Activated T-cell treated with anti-CD3 and anti-CD28 coated beads, Interleukin-2, amount 50 U/mL, for 4 hours (primary cell): ENCODE data around the gene CCDC175. TPM values are rescaled to one million over a fixed set of nuclear protein-coding genes. Genes with fewer than 3 reads are reported as not detected.

ENCODE experiments used
- ATAC-seq, 2 donors: fragments of 200-7000 bp; cut with Tn5 transposase; one replicate each; pipeline ENCODE4 v1.10.0; 2021
- DNase-seq: peaks from one replicate; pipeline ENCODE4 v3.0.0-alpha.2; 2020
- H3K27me3 Mint-ChIP-seq: one replicate; pipeline ENCODE4 v1.8.0; 2021; ENCODE audit warnings: low read depth, mixed read lengths
- H3K36me3 Mint-ChIP-seq: one replicate; pipeline ENCODE4 v1.8.0; 2022; ENCODE audit warnings: mixed read lengths; ENCODE audit not compliant: insufficient read depth
- H3K4me1 Mint-ChIP-seq: one replicate; pipeline ENCODE4 v1.8.0; 2021; ENCODE audit warnings: low read depth, mixed read lengths
- H3K4me3 Mint-ChIP-seq: one replicate; pipeline ENCODE4 v1.8.0; 2021; ENCODE audit warnings: mild to moderate bottlenecking, moderate library complexity, mixed read lengths
- H3K9me3 Mint-ChIP-seq: one replicate; pipeline ENCODE4 v1.8.0; 2021; ENCODE audit warnings: mixed read lengths
- total RNA-seq, 3 donors: library from RNA; stranded (reverse); gene quantifications; one replicate each; pipeline ENCODE4 v1.2.1, GENCODE V29; 2021

CCDC175 gene
- total RNA-seq = not detected

DNA sequence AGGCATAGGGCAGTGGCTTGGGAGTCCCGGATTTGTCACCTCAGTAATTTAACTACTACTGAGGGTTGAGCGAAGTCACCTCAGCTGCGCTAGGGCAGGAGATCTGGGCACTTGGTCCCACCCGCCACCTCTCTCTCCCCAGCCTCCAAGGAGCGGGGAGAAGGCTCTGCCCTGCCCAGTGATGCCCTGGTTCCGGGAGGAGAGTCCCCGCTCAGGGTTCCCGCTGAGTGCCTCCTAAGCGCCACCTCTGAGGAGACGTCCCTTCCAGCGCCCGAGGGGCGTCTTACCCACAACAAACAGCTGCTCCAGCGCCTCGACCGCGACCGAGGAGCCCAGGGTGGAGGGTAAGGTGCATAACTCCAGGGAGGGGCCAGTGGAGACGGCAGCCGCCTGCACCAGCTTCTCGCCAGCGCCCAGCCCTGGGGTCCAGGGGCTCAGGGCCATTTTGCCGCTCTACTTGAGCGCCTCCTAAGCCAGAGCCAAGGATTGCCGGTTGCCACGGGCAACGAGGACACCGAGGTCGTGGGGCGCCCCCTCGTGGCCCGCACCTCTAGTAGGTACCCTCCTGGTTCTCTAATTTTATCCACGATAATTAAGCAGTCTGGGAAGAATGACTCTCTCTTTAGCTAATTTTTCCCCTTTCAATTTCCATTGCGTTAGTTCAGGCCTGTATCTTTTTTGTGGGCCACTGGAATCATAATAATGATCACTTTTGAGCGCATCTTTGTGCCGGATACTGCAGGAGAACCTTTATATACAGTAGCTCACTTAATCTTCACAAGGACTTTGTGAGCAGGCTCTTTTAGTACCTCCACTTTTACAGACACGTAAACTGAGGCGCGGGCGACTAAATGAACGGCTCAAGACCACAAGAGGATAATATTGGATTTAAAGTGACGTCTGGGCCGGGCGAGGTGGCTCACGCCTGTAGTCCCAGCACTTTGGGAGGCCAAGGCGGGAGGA lies at the start of gene CCDC175:
Gene CCDC175, minus strand, starts transcription at position 481 of the 963 bp plus-strand sequence. Its CDS starts 37 bp downstream, at position 444.
- no peaks in the 10 kb centered on the region for H3K9me3 Mint-ChIP-seq
- H3K4me3 Mint-ChIP-seq = peak within 1 kb of the TSS; percentile 73
- ATAC-seq = peak; percentile 97 to 98
- peaks cover 5% of the 10 kb centered on the region for H3K4me1 Mint-ChIP-seq
- peak; percentile 78 for DNase-seq
- peaks cover 20% of the 10 kb centered on the region for H3K27me3 Mint-ChIP-seq
- no peaks in the 10 kb centered on the region for H3K36me3 Mint-ChIP-seq

DNA sequence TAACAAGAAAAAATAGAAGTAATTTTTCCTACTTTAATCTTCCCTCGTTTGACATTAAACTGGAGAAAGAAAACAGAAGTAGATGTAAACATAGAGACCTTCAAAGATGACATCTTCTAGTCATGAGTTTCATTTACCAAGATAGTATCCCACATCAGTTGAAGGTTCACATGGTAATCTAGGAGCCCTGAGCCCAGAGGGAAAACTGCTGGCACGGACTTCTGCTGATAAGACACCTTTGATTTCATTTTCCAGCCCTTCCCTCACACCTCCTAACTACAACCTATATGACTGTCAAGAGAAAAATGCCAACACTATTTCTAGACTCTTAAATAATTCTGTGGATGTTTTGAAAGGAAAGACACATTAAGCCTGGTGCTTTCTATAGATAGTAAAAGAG lies 46.0 kb upstream of the CCDC175 start:
- Mint-ChIP-seq H3K27me3 (peaks cover 7% of the 10 kb centered on the region), H3K4me3 (no peak overlapping the region), H3K36me3 (no peaks in the 10 kb centered on the region), H3K9me3 (no peaks in the 10 kb centered on the region), H3K4me1 (no peaks in the 10 kb centered on the region)
- no peak for DNase-seq
- no peak for ATAC-seq

DNA sequence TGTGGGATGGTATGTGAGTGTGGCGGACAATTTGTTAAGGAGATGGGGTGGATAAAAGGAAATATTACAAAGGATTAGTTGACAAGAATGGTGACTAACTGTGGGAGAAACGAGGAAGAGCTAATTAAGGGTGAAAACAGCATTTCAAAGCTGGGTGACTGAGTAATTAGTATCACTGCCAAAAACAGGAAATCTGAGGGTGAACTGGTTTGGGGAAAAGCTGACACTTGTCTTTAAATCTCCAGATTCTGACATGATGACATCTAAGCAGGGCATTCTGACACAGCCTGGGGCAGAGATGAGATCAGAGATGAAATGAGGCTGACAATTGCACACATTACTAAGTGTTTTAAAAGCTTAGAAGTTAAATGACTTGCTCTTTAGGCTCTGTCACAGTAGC lies 42.4 kb upstream of the CCDC175 start:
- H3K27me3 Mint-ChIP-seq = peaks cover 7% of the 10 kb centered on the region
- ATAC-seq (no peak), DNase-seq (no peak)
- H3K4me3 Mint-ChIP-seq = no peak overlapping the region
- no peaks in the 10 kb centered on the region for H3K4me1 Mint-ChIP-seq
- no peaks in the 10 kb centered on the region for H3K9me3 Mint-ChIP-seq
- H3K36me3 Mint-ChIP-seq = no peaks in the 10 kb centered on the region

DNA sequence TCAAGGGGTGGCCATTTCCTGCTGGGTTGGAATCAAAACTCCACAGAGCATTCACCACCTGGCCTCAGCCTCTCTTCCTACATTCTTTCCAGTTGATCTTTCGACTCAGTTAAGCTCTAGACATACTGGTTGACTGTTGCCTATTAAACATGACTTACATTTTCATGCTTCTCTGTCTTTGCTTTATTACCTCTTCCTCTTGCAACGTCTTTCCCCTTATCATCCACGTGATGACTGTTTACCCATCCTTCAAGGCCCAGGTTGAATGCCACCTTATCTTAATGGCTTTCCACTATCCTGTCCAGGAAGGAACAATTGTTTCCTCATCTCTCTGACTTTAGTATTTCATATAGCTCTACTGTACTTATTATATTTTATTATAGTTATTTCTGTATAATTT lies 24.4 kb upstream of the CCDC175 start:
- ATAC-seq (no peak), DNase-seq (no peak)
- no peaks in the 10 kb centered on the region for H3K9me3 Mint-ChIP-seq
- no peak overlapping the region for H3K4me3 Mint-ChIP-seq
- no peaks in the 10 kb centered on the region for H3K36me3 Mint-ChIP-seq
- H3K4me1 Mint-ChIP-seq = no peaks in the 10 kb centered on the region
- H3K27me3 Mint-ChIP-seq = peaks cover 8% of the 10 kb centered on the region

DNA sequence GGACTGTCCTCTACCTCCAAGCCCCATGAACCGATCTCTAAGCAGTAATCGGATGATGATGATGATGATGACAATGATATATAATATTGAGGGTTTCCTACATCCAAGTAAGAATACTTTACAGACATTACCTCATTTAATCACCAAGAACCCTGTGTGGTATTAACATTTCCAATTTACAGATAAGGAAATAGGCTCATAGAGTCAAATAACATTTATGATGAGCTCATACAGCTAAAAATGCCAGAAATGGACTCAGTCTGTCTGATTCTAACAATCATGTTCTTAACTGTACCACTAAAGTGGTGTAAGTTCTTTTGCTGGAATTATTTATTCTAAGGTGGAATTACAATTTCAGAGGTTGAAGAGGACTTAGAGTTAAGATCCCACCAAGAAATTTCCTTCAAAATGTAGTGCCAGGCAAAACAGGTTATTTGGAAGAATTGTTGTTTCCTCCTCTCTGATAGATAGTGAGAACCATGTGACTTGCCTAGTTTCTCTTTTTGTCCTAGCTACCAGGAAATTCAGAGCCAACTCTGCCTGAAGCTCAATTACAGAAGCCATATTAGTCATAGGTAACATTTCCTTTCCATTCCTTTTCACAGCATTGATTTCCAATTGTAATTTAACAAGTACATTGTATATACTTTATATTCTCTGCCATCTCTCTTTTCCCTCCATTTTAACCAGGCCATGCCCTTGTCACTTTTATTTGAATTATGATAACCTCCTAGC lies 23.8 kb upstream of the CCDC175 start:
- Mint-ChIP-seq H3K27me3 (peaks cover 8% of the 10 kb centered on the region), H3K4me3 (no peak overlapping the region), H3K36me3 (no peaks in the 10 kb centered on the region), H3K9me3 (no peaks in the 10 kb centered on the region), H3K4me1 (no peaks in the 10 kb centered on the region)
- ATAC-seq (no peak), DNase-seq (no peak)

DNA sequence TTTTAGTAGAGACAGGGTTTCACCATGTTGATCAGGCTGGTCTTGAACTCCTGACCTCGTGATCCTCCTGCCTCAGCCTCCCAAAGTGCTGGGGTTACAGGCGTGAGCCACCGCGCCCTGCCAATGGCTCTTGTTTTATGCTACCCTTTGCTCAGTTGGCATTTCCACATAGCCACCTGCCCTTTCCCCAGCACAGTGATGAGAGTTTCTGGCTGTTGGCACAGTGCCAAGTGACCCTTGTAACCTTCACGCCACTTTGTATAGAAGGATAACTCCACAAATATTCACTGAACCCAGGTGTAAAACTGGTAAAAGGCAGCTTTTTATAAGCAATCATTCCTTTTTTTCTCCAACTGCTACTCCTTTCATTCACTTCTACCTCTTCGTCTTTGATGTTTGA lies 18.5 kb upstream of the CCDC175 start:
- Mint-ChIP-seq H3K4me1 (no peaks in the 10 kb centered on the region), H3K4me3 (no peak overlapping the region), H3K36me3 (no peaks in the 10 kb centered on the region), H3K27me3 (peaks cover 13% of the 10 kb centered on the region), H3K9me3 (peaks cover 4% of the 10 kb centered on the region)
- ATAC-seq = no peak
- DNase-seq = no peak

DNA sequence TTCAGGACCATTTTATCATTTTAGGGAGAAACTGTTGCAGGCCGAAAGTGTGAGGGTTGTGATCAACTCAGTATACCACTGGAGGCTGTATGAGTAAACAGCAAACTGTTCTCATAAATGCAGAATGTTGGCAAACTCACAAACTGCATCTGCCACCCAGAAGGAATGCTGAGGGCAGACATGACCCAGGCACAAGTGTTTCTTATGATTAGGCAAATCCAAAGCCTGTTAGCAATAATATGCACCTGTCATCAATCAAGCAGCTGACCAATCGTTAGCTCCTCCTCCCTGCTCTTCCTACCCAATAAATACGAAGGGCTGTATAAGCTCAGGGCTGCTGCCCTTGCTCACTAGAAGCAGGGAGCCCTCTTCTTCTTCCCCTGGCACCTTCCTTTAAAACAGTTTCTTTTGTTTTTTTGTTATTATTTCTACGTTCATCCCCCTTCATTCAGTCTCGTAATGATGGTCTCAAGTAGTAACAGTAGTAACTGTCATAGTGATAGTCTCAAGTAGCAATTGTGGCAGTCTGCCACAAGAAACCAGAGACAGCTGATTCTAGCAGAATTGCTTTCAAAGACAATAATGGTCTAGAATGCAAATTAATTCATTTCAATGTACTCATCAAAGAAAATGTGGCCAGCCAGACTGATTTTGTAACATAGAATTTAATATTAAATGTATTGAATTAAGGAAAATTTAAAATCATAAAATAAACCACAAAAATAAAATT lies 15.2 kb upstream of the CCDC175 start:
- ATAC-seq (no peak), DNase-seq (no peak)
- peaks cover 4% of the 10 kb centered on the region for H3K9me3 Mint-ChIP-seq
- no peak overlapping the region for H3K4me3 Mint-ChIP-seq
- H3K27me3 Mint-ChIP-seq = peaks cover 6% of the 10 kb centered on the region
- H3K4me1 Mint-ChIP-seq = peaks cover 4% of the 10 kb centered on the region
- no peaks in the 10 kb centered on the region for H3K36me3 Mint-ChIP-seq

DNA sequence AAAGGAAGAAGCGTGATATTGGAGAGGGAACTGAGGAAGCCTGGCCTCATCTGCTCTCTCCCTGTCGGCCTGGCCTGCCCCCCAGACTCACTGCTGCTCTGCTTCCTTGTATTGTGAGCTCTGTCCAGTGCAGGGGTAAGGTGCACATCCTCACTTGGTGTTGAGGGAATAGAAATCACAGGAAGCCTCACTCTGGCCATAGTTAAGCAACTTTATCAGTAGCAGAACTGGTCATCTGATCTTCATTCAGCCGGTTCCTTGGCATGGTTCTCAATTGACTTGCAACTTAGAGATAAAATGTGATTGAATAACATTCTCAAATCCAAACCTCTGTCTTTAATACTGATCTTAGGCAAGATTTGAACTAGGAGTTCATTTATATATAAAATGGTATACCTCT lies 11.5 kb upstream of the CCDC175 start:
- Mint-ChIP-seq H3K4me3 (no peak overlapping the region), H3K36me3 (no peaks in the 10 kb centered on the region)

DNA sequence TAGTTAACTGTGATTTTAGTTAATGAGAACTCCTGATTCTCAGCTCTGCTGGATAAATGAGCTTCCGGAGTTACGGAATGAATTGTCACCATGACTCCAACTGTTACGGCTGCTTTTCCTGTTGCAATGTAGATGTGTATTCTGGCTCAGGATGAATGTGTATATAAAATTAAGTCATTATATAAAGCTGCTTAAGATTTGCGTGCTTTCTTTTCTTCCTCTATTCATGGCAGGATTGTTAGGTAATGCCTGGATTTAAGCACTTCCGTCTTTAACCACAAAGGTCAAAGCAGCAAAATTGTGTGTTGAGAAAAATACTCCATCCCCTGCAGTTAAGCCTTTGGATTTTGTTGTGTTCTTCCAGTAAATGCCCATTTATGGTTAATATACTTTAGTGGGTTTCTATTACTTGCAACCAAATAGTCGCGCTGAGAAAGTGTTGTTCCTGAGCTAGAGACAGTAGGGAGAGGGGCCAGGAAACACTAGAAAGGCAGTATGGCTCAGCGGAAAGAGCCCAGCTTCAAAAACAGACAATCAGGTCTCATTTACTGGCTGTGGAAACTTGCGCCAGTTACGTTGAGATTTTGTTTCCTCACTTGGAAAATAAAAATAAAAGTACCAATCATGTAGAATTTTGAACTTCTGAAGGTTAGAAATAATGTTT lies 9.4 kb upstream of the CCDC175 start:
- H3K4me3 Mint-ChIP-seq = peak overlapping the region; percentile 68
- no peaks in the 10 kb centered on the region for H3K27me3 Mint-ChIP-seq
- H3K9me3 Mint-ChIP-seq = no peaks in the 10 kb centered on the region
- no peak for DNase-seq
- H3K36me3 Mint-ChIP-seq = no peaks in the 10 kb centered on the region
- H3K4me1 Mint-ChIP-seq = peaks cover 9% of the 10 kb centered on the region
- no peak for ATAC-seq

More for the DNA sequence above, 11.5 kb upstream of the CCDC175 start:
- DNase-seq (no peak), ATAC-seq (no peak)
- Mint-ChIP-seq H3K4me1 (peaks cover 9% of the 10 kb centered on the region), H3K9me3 (peaks cover 4% of the 10 kb centered on the region), H3K27me3 (no peaks in the 10 kb centered on the region)

DNA sequence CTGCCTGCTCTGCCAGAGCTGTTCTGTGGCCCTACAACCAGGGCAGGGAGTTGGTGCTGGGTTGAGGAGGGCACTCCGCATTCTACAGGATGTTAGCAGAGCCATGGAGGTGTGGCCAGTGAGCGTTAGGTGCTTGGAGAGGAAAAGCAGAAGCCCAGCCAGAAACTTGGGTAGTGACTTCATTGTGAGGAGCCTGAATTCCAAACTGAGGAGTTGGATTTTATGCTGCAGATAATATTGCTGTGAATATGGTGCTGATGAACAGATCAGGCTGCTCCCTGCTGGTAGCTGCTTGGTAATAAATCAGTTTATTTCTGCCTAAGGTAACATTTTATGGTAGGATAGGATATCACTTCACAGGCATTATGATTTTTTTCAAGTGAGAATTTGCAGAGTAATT lies 7.1 kb upstream of the CCDC175 start:
- Mint-ChIP-seq H3K27me3 (no peaks in the 10 kb centered on the region), H3K36me3 (no peaks in the 10 kb centered on the region), H3K9me3 (no peaks in the 10 kb centered on the region), H3K4me1 (peaks cover 9% of the 10 kb centered on the region), H3K4me3 (no peak overlapping the region)
- DNase-seq (no peak), ATAC-seq (no peak)

DNA sequence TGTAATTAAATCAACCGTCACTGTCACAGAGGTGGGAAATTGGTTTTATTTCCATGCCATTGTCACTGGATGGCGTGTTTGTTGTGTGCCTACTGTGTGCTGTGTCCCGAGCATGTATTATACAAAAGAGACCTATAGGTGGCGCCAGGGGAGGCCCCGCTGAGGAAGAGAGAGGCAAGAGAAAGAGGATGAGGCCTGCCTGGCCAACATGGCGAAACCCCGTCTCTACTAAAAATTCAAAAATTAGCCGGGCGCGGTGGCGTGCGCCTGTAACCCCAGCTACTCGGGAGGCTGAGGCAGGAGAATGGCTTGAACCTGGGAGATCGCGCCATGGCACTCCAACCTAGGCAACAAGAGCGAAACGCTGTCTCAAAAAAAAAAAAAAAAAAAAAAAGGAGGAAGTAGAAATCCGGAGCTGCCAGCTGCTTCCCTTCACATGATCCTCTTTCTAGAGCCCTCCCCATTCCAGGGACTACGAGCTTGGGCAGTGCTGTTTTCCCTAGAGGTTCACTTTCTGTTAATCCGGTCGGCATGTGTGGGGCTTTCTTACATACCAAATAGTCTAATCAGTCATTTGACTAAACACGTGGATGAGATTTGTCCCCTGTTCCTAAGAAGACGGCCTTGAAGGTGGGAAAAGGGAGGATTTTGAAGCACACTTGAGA lies 6.4 kb upstream of the CCDC175 start:
- no peaks in the 10 kb centered on the region for H3K36me3 Mint-ChIP-seq
- DNase-seq (no peak), ATAC-seq (no peak)
- no peak overlapping the region for H3K4me3 Mint-ChIP-seq
- H3K27me3 Mint-ChIP-seq = peaks cover 4% of the 10 kb centered on the region
- peaks cover 9% of the 10 kb centered on the region for H3K4me1 Mint-ChIP-seq
- no peaks in the 10 kb centered on the region for H3K9me3 Mint-ChIP-seq

DNA sequence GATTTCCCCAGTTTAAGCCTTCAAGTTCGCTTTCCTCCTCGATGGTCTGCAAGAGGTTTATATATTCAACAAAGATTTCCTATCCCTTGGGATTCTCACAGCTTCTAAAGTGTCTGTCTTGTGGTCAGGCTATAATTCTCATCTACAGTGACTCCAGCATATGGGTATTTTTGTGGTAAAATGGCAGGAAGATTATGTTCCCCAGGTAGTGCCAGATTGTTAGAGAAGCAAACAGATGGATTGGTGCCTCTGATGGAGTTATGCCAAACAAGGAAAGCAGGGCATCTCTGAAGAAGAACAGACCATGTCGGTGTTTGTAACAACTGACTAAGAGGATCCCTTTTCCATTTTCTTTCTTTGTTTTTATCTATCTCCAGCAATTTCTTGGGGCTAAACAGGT lies 5.5 kb upstream of the CCDC175 start:
- no peak overlapping the region for H3K4me3 Mint-ChIP-seq
- no peaks in the 10 kb centered on the region for H3K9me3 Mint-ChIP-seq
- H3K27me3 Mint-ChIP-seq = peaks cover 5% of the 10 kb centered on the region
- H3K36me3 Mint-ChIP-seq = no peaks in the 10 kb centered on the region
- no peak for DNase-seq
- peaks cover 9% of the 10 kb centered on the region for H3K4me1 Mint-ChIP-seq
- no peak for ATAC-seq

DNA sequence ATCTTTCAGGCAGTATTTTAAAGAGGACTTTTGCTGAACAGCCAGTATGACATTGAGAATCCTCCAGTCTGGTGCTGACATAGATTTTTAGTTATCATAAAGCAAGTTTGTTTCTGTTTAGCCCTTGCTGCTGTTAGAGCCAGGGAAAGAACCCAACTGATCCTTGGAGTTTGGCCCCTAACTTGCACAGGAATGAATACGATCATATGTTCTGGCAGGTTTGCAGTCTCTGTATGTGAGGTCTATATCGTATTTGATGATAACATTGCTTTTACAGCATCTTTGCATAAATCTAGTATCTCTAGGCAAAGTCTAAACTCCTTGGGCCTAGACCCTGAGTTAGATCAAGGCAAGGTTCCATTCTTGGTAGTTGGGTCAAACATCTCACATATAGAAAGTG lies 4.3 kb upstream of the CCDC175 start:
- DNase-seq (no peak), ATAC-seq (no peak)
- H3K4me1 Mint-ChIP-seq = peaks cover 5% of the 10 kb centered on the region
- no peaks in the 10 kb centered on the region for H3K36me3 Mint-ChIP-seq
- no peak overlapping the region for H3K4me3 Mint-ChIP-seq
- H3K9me3 Mint-ChIP-seq = no peaks in the 10 kb centered on the region
- H3K27me3 Mint-ChIP-seq = peaks cover 12% of the 10 kb centered on the region
